Spleen (tissue), 11 donors: ENCODE measurements around the gene FGF2. TPM values are rescaled to one million over a fixed set of nuclear protein-coding genes. Genes with fewer than 3 reads are reported as not detected.

Experiments used
- DNase-seq: peaks from one replicate; pipeline ENCODE4 v3.0.0-alpha.2; 2020
- H3K27ac ChIP-seq, 8 donors: fragments of 200-600 bp; sonication (generic) in 7 of 8; 1 replicate in 4 of 8; 2 replicates in 4 of 8; pipeline versions ENCODE4 v1.5.0 to v1.8.0; 2016 to 2021; ENCODE audit warnings: inconsistent platforms in 4 of 8, mild to moderate bottlenecking in 4 of 8, moderate library complexity in 1 of 8
- H3K27me3 ChIP-seq, 7 donors: fragments of 200-600 bp; sonication (generic) in 6 of 7; replicated peaks in 1 of 7; 1 replicate in 4 of 7; 2 replicates in 3 of 7; pipeline versions ENCODE4 v1.5.0 to v1.8.0; 2016 to 2021; ENCODE audit warnings: inconsistent platforms in 3 of 7, mild to moderate bottlenecking in 1 of 7
- H3K36me3 ChIP-seq, 6 donors: fragments of 200-600 bp; sonication (generic) in 5 of 6; 1 replicate in 4 of 6; 2 replicates in 2 of 6; pipeline versions ENCODE4 v1.5.0 to v1.8.0; 2016 to 2021; ENCODE audit warnings: inconsistent platforms in 2 of 6
- H3K4me1 ChIP-seq, 6 donors: fragments of 200-600 bp; sonication (generic) in 5 of 6; 1 replicate in 3 of 6; 2 replicates in 3 of 6; pipeline versions ENCODE4 v1.5.0 to v1.8.0; 2016 to 2021; ENCODE audit warnings: inconsistent platforms in 3 of 6
- H3K4me3 ChIP-seq, 8 donors: fragments of 200-600 bp; sonication (generic) in 7 of 8; 1 replicate in 4 of 8; 2 replicates in 4 of 8; pipeline versions ENCODE4 v1.5.0 to v1.8.0; 2016 to 2021; ENCODE audit warnings: inconsistent platforms in 4 of 8, mild to moderate bottlenecking in 4 of 8, moderate library complexity in 2 of 8
- H3K9me3 ChIP-seq, 8 donors: fragments of 200-600 bp; sonication (generic) in 7 of 8; 1 replicate in 4 of 8; 2 replicates in 4 of 8; pipeline versions ENCODE4 v1.5.0 to v1.8.0; 2016 to 2021; ENCODE audit warnings: inconsistent platforms in 4 of 8
- CTCF ChIP-seq, 11 experiments: fragments of 200-600 bp in 7 of 11; fragments of 450-650 bp in 4 of 11; sonication (generic) in 4 of 11; IDR thresholded peaks in 8 of 11; conservative IDR thresholded peaks in 3 of 11; 1 replicate in 7 of 11; 2 replicates in 4 of 11; pipeline versions ENCODE4 v1.4.0 to v1.8.0; 2016 to 2021; ENCODE audit warnings: antibody characterized with exemption in 11 of 11, inconsistent platforms in 4 of 11, mild to moderate bottlenecking in 1 of 11
- POLR2A ChIP-seq, 3 donors: fragments of 450-650 bp; IDR thresholded peaks; one replicate each; pipeline ENCODE4 v1.5.1; 2017; ENCODE audit warnings: antibody characterized with exemption in 3 of 3, mild to moderate bottlenecking in 1 of 3
- POLR2AphosphoS5 ChIP-seq, 3 donors: sonication (generic); formaldehyde crosslinking; IDR thresholded peaks; one replicate each; pipeline ENCODE4 v1.5.1; 2017; ENCODE audit warnings: antibody characterized with exemption in 3 of 3
- WGBS, 5 donors: extraction: QIAGEN DNeasy Blood & Tissue Kit in 3 of 5; methylation state at CpG; one replicate each; pipeline versions ENCODE4 v1.1.5 to v1.1.7; 2013 to 2018; 5-methylcytosine and 5-hydroxymethylcytosine counted together
- intact Hi-C: fragments of 100-400 bp; cut with DNase I; formaldehyde crosslinking; loops from one replicate; pipeline ENCODE4 v1.15.0; 2023; ENCODE audit warnings: low total_unique reads
- polyA plus RNA-seq, 3 donors: library from polyadenylated mRNA; stranded (reverse); fragments of 200-250 nt; gene quantifications; one replicate each; pipeline ENCODE4 v1.2.1, GENCODE V29; 2013
- total RNA-seq, 7 donors: library from RNA; depleted of rRNA in 3 of 7; stranded (reverse); fragments of >200 nt in 3 of 7; fragmentation: NEBNext Ultra II Directional in 4 of 7; extraction: Animal tissue kit (Norgen Biotek cat#: 25700) in 4 of 7; gene quantifications; one replicate each; pipeline versions ENCODE4 v1.1.0 to v1.2.1, GENCODE V29; 2016 to 2021
- donor health status: healthy with polysubstance abuse.
- donor health status: DM: no; HTN: no; CAD: no; lungs with moderate emphysema.
- donor health status: DM: no; HTN: no; CAD: no.
- donor health status: Bipolar disorder and iron deficiency.
- donor health status: healthy.
- donor health status: DM: no; HTN: no; CAD: no.
- donor health status: DM: yes; HTN: yes; CAD: no.

Gene FGF2
- total and polyA plus RNA-seq, 10 donors: 0.48 to 3.1 (median 1.5) TPM

- Histone ChIP-seq H3K9me3 (no peaks in the 10 kb centered on the region), H3K4me1 (peaks cover 0 to 14% (median 7%) of the 10 kb centered on the region in 6 donors), H3K4me3 (no peak overlapping the region), H3K27ac (no peak overlapping the region), H3K27me3 (no peaks in the 10 kb centered on the region), H3K36me3 (peaks cover 0 to 19% (median 0%) of the 10 kb centered on the region in 6 donors)
- no peak for TF ChIP-seq POLR2A (IDR thresholded peaks at IDR 0.05)
- TF ChIP-seq CTCF (IDR thresholded peaks at IDR 0.05 in 8 of 11, conservative IDR thresholded peaks at IDR 0.05 in 3 of 11): no peak
- no peak for TF ChIP-seq POLR2AphosphoS5 (IDR thresholded peaks at IDR 0.05)
- intact Hi-C loops: no loop called here
- DNase-seq: no peak
- 93 to 97% (median 94%) methylated on average over 5 of the region's 5 CpGs for WGBS, 5 donors
Measured at GRCh38 chr4:122917731-122918130, 91.1 kb downstream of the FGF2 start.

DNA sequence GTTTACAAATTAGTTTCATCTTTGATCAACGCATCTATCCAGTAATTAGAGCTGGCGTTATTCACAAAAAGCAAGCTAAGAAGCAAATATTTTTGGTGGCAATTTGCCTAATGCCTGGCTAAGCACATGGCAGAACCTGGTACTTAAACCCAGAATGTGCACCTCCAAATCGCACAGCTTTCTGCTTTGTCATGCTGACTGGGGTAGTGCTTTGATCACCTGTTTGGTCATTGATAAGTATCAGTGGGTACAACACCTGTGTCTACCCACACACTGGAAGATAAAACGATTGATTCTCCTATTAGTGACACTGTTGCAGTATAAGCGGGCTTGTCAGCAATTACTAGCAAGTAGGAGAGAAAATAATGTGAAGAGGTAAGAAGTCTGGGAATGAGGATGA lies 93.8 kb downstream of the FGF2 start:
- Histone ChIP-seq H3K9me3 (no peaks in the 10 kb centered on the region), H3K27ac (no peak overlapping the region), H3K4me1 (peaks cover 0 to 37% (median 20%) of the 10 kb centered on the region in 6 donors), H3K27me3 (no peaks in the 10 kb centered on the region), H3K36me3 (peaks cover 0 to 5% (median 0%) of the 10 kb centered on the region in 6 donors), H3K4me3 (no peak overlapping the region)
- 84 to 94% (median 90%) methylated on average over 5 of the region's 5 CpGs for WGBS, 5 donors
- intact Hi-C loops: no loop called here
- DNase-seq: no peak
- no peak for TF ChIP-seq POLR2A (IDR thresholded peaks at IDR 0.05)
- TF ChIP-seq POLR2AphosphoS5 (IDR thresholded peaks at IDR 0.05): no peak
- no peak for TF ChIP-seq CTCF (IDR thresholded peaks at IDR 0.05 in 8 of 11, conservative IDR thresholded peaks at IDR 0.05 in 3 of 11)

GRCh38 chr4:122921300-122921699 lies 94.7 kb downstream of the FGF2 start:
- Histone ChIP-seq H3K36me3 (no peaks in the 10 kb centered on the region), H3K27me3 (no peaks in the 10 kb centered on the region), H3K4me1 (peaks cover 0 to 40% (median 20%) of the 10 kb centered on the region in 6 donors), H3K9me3 (no peaks in the 10 kb centered on the region), H3K4me3 (peak overlapping the region in 5 of 8 donors; percentile 69 to 95 (median 92)), H3K27ac (peak overlapping the region in 5 of 8 donors; percentile 67 to 85 (median 82))
- intact Hi-C loops: no loop called here
- TF ChIP-seq POLR2A (IDR thresholded peaks at IDR 0.05): no peak
- TF ChIP-seq CTCF (IDR thresholded peaks at IDR 0.05 in 8 of 11, conservative IDR thresholded peaks at IDR 0.05 in 3 of 11): no peak
- no peak for TF ChIP-seq POLR2AphosphoS5 (IDR thresholded peaks at IDR 0.05)
- WGBS, 5 donors: 84 to 97% (median 93%) methylated on average over 5 of the region's 5 CpGs
- no peak for DNase-seq

- Histone ChIP-seq H3K4me3 (peak within 1 kb of the TSS; percentile 69 to 95 (median 92)), H3K9me3 (no peaks in the 10 kb centered on the region), H3K4me1 (peaks cover 0 to 42% (median 20%) of the 10 kb centered on the region in 6 donors), H3K27ac (peak within 1 kb of the TSS; percentile 59 to 85 (median 80)), H3K27me3 (no peaks in the 10 kb centered on the region), H3K36me3 (no peaks in the 10 kb centered on the region)
- 0 to 1% (median 0%) methylated on average over 55 to 63 of the region's 63 CpGs for WGBS, 5 donors
- TF ChIP-seq POLR2AphosphoS5 (IDR thresholded peaks at IDR 0.05) (peak in 1 of 3 donors; percentile 54), CTCF (IDR thresholded peaks at IDR 0.05 in 8 of 11, conservative IDR thresholded peaks at IDR 0.05 in 3 of 11) (no peak)
- intact Hi-C loops: no loop called here
- peak; percentile 89 for DNase-seq
Measured at GRCh38 chr4:122921971-122922876, 95.6 kb downstream of the FGF2 start, which contains the start of gene NUDT6. Gene NUDT6 (minus strand): TSS chr4:122922597. CDS start chr4:122922572, 25 bp downstream.
